Measurements from ENCODE around the gene COL6A3.

Gene COL6A3

GRCh38 chr2:237434866-237435311 lies 20.9 kb upstream of the COL6A3 start:
- TF ChIP-seq ZNF404 (tag by site-specific recombination; IDR thresholded peaks at IDR 0.05) (no peak), ZNF416 (tag by site-specific recombination; IDR thresholded peaks at IDR 0.05) (no peak), MZF1 (tag by site-specific recombination; IDR thresholded peaks at IDR 0.05; ENCODE audit: borderline replicate concordance) (no peak), ZNF394 (tag by site-specific recombination; IDR thresholded peaks at IDR 0.05; ENCODE audit: borderline replicate concordance) (no peak), ZNF76 (tag by site-specific recombination; IDR thresholded peaks at IDR 0.05; ENCODE audit: borderline replicate concordance, low read depth) (no peak), PBX3 (CRISPR knock-in tag; IDR thresholded peaks at IDR 0.05) (no peak), ZBTB10 (tag by site-specific recombination; IDR thresholded peaks at IDR 0.05) (no peak), ZNF785 (tag by site-specific recombination; IDR thresholded peaks at IDR 0.05) (no peak), HOXC10 (CRISPR knock-in tag; IDR thresholded peaks at IDR 0.05) (no peak), ZNF747 (tag by site-specific recombination; IDR thresholded peaks at IDR 0.05) (no peak), KLF10 (tag by site-specific recombination; IDR thresholded peaks at IDR 0.05) (no peak), MEIS1 (CRISPR knock-in tag; IDR thresholded peaks at IDR 0.05; ENCODE audit: borderline replicate concordance) (no peak), ZEB2 (tag by site-specific recombination; IDR thresholded peaks at IDR 0.05) (no peak), ZNF341 (tag by site-specific recombination; IDR thresholded peaks at IDR 0.05; ENCODE audit: low read depth) (0 out of 2 replicates have a peak, but pooled peaks have one; percentile 9), ZFHX2 (tag by site-specific recombination; conservative IDR thresholded peaks at IDR 0.05) (peak; percentile 97), ZNF580 (tag by site-specific recombination; IDR thresholded peaks at IDR 0.05) (no peak), ZNF585B (tag by site-specific recombination; IDR thresholded peaks at IDR 0.05) (no peak), GLI2 (tag by site-specific recombination; IDR thresholded peaks at IDR 0.05; ENCODE audit: borderline replicate concordance, low read depth) (no peak), ZNF302 (tag by site-specific recombination; IDR thresholded peaks at IDR 0.05; ENCODE audit: low read depth) (no peak), EGR2 (tag by site-specific recombination; IDR thresholded peaks at IDR 0.05; ENCODE audit: low read depth) (peak; percentile 97), ZNF292 (tag by site-specific recombination; IDR thresholded peaks at IDR 0.05; ENCODE audit: borderline replicate concordance, low read depth) (no peak), ZNF211 (tag by site-specific recombination; IDR thresholded peaks at IDR 0.05; ENCODE audit: low read depth) (no peak), ZNF148 (tag by site-specific recombination; IDR thresholded peaks at IDR 0.05; ENCODE audit: borderline replicate concordance) (no peak)
- Histone ChIP-seq H3K36me3 (ENCODE audit: control insufficient read depth in 2 of 2, insufficient read depth in 1 of 2, low read length in 2 of 2) (no peaks in the 10 kb centered on the region), H3K4me1 (ENCODE audit: control insufficient read depth, insufficient read depth, low read length) (no peaks in the 10 kb centered on the region), H3K4me3 (ENCODE audit: low read depth, low read length) (no peak overlapping the region), H3K9me3 (ENCODE audit: control insufficient read depth, insufficient read depth, low read depth, low read length) (no peaks in the 10 kb centered on the region), H3K27ac (ENCODE audit: extremely low read depth, low read depth, low read length) (no peak overlapping the region)
- ChIA-PET CTCF (interaction anchor here (1.0 to 4.4 kb wide), 2 partner anchors 13 to 24 kb away, joined by 3 to 18 read pairs; no protein-coding TSS in a partner anchor), POLR2A (no interaction called here)
